Caco-2 (cell line): ENCODE measurements around the gene SH3D19. TPM values are rescaled to one million over a fixed set of nuclear protein-coding genes. Genes with fewer than 3 reads are reported as not detected.
"Not testable (repeated sequence)": the region's sequence is repeated elsewhere in the genome, so short reads cannot be mapped to it uniquely, and the experiment has no call there.

ENCODE experiments used
- BruUV-seq: library from RNA; stranded (reverse); fragments of 400-500 nt; replicated peaks from 2 replicates; lab custom pipeline; 2021; lab: Mats Ljungman, UMichigan
- CTCF ChIA-PET: fragments of 300-600 bp; sonication (Branson Sonifier 250); formaldehyde crosslinking; loops from one replicate; lab custom pipeline; 2022; ENCODE audit warnings: antibody characterized with exemption; lab: Charles Lee
- POLR2A ChIA-PET: fragments of 300-600 bp; sonication (Branson Sonifier 250); formaldehyde crosslinking; loops from one replicate; lab custom pipeline; 2022; ENCODE audit warnings: antibody characterized with exemption; lab: Charles Lee
- DNase-seq, 2 experiments: peaks; one replicate each; pipeline versions ENCODE4 v3.0.0 to v3.0.0-alpha.2; 2020 to 2022
- H3K27me3 ChIP-seq: replicated peaks from 2 replicates; pipeline ENCODE4 v1.6.0; 2011; ENCODE audit warnings: low read length; ENCODE audit not compliant: control insufficient read depth, insufficient read depth
- H3K36me3 ChIP-seq: 2 replicates; pipeline ENCODE4 v1.5.1; 2011; ENCODE audit warnings: low read length; ENCODE audit not compliant: control insufficient read depth, insufficient read depth
- H3K4me1 ChIP-seq: fragments of 250-450 bp; sonication (Bioruptor Pico); 2 replicates; pipeline ENCODE4 v1.5.1; 2020; ENCODE audit warnings: mild to moderate bottlenecking
- H3K4me3 ChIP-seq: 2 replicates; pipeline ENCODE4 v1.5.1; 2011; ENCODE audit warnings: low read depth, mild to moderate bottlenecking, control low read depth, low read length
- H3K9me3 ChIP-seq: fragments of 250-450 bp; sonication (Bioruptor Pico); 2 replicates; pipeline ENCODE4 v1.5.1; 2020; ENCODE audit warnings: mild to moderate bottlenecking, moderate library complexity
- H3K27ac Mint-ChIP-seq: one replicate; pipeline ENCODE4 v1.8.0; 2022; ENCODE audit warnings: mixed read lengths; ENCODE audit not compliant: unreplicated experiment
- H3K27me3 Mint-ChIP-seq: one replicate; pipeline ENCODE4 v1.8.0; 2022; ENCODE audit warnings: mixed read lengths; ENCODE audit not compliant: insufficient read depth, unreplicated experiment
- H3K36me3 Mint-ChIP-seq: one replicate; pipeline ENCODE4 v1.8.0; 2022; ENCODE audit warnings: mild to moderate bottlenecking, mixed read lengths; ENCODE audit not compliant: insufficient read depth, unreplicated experiment
- H3K4me1 Mint-ChIP-seq: one replicate; pipeline ENCODE4 v1.8.0; 2022; ENCODE audit warnings: low read depth, mixed read lengths; ENCODE audit not compliant: unreplicated experiment
- H3K4me3 Mint-ChIP-seq: one replicate; pipeline ENCODE4 v1.8.0; 2022; ENCODE audit warnings: mild to moderate bottlenecking, moderate library complexity, mixed read lengths; ENCODE audit not compliant: unreplicated experiment
- H3K9me3 Mint-ChIP-seq: one replicate; pipeline ENCODE4 v1.8.0; 2022; ENCODE audit warnings: mixed read lengths; ENCODE audit not compliant: unreplicated experiment
- CTCF ChIP-seq, 2 experiments: fragments of 200-600 bp in 1 of 2; IDR thresholded peaks; 1 replicate in 1 of 2; 2 replicates in 1 of 2; pipeline versions ENCODE4 v1.5.1 to v1.8.0; 2011 to 2022; ENCODE audit warnings: antibody characterized with exemption in 1 of 2, control low read depth in 1 of 2, inconsistent platforms in 1 of 2, low read depth in 1 of 2, low read length in 1 of 2, mild to moderate bottlenecking in 1 of 2, moderate library complexity in 1 of 2; ENCODE audit not compliant: insufficient read depth in 1 of 2, severe bottlenecking in 1 of 2, unreplicated experiment in 1 of 2
- intact Hi-C: fragments of 100-400 bp; cut with micrococcal nuclease; formaldehyde crosslinking; loops from one replicate; pipeline ENCODE4 v1.10.0; 2022; ENCODE audit not compliant: unreplicated experiment
- total RNA-seq: library from RNA; stranded (reverse); gene quantifications from 2 replicates; pipeline ENCODE4 v1.2.3, GENCODE V29; 2022

The SH3D19 gene
- total RNA-seq, 1 experiment from 2014 or later: 57.8 TPM

GRCh38 chr4:151091047-151091446 is 234.4 kb downstream of the SH3D19 start:
- DNase-seq: no peak
- Histone ChIP-seq H3K4me3 (no peak overlapping the region), H3K9me3 (no peaks in the 10 kb centered on the region), H3K36me3 (no peaks in the 10 kb centered on the region; the same call in 1 of the 2 replicates), H3K4me1 (peaks cover 25% of the 10 kb centered on the region), H3K27me3 (no peaks in the 10 kb centered on the region)
- H3K4me1 Mint-ChIP-seq: peaks cover 8% of the 10 kb centered on the region
- TF ChIP-seq CTCF (IDR thresholded peaks at IDR 0.05; ENCODE audit: insufficient read depth in 1 of 2, low read depth in 1 of 2, low read length in 1 of 2, severe bottlenecking in 1 of 2, unreplicated experiment in 1 of 2): no peak
- ChIA-PET POLR2A (interaction anchor here (0.7 kb wide), 1 partner anchor 76 kb away, joined by 5 read pairs; the partner anchor contains the start of gene LRBA), CTCF (no interaction called here)
- H3K27me3 Mint-ChIP-seq: no peaks in the 10 kb centered on the region
- H3K4me3 Mint-ChIP-seq: no peak overlapping the region
- intact Hi-C loops: no loop called here
- no peaks in the 10 kb centered on the region for H3K9me3 Mint-ChIP-seq
- no peak overlapping the region for H3K27ac Mint-ChIP-seq
- H3K36me3 Mint-ChIP-seq: no peaks in the 10 kb centered on the region
- BruUV-seq: no TSS peak

GRCh38 chr4:151087467-151087866 is 237.9 kb downstream of the SH3D19 start:
- Histone ChIP-seq H3K4me3 (no peak overlapping the region), H3K4me1 (peaks cover 17% of the 10 kb centered on the region), H3K9me3 (no peaks in the 10 kb centered on the region), H3K27me3 (no peaks in the 10 kb centered on the region), H3K36me3 (no peaks in the 10 kb centered on the region)
- H3K36me3 Mint-ChIP-seq: no peaks in the 10 kb centered on the region
- no TSS peak for BruUV-seq
- no peaks in the 10 kb centered on the region for H3K27me3 Mint-ChIP-seq
- no peak for DNase-seq
- TF ChIP-seq CTCF (IDR thresholded peaks at IDR 0.05; ENCODE audit: insufficient read depth in 1 of 2, low read depth in 1 of 2, low read length in 1 of 2, severe bottlenecking in 1 of 2, unreplicated experiment in 1 of 2): no peak
- ChIA-PET CTCF (no interaction called here), POLR2A (no interaction called here)
- H3K9me3 Mint-ChIP-seq: no peaks in the 10 kb centered on the region
- H3K4me1 Mint-ChIP-seq: peaks cover 4% of the 10 kb centered on the region
- H3K27ac Mint-ChIP-seq: no peak overlapping the region
- no peak overlapping the region for H3K4me3 Mint-ChIP-seq
- intact Hi-C loops: no loop called here

- H3K4me1 Mint-ChIP-seq, DNase-seq, H3K27me3 Mint-ChIP-seq, H3K27ac Mint-ChIP-seq, CTCF ChIA-PET, H3K27me3 ChIP-seq, H3K36me3 Mint-ChIP-seq, H3K9me3 Mint-ChIP-seq, H3K4me1 ChIP-seq, H3K4me3 Mint-ChIP-seq, H3K36me3 ChIP-seq, BruUV-seq, H3K9me3 ChIP-seq, H3K4me3 ChIP-seq, intact Hi-C loops, POLR2A ChIA-PET: not testable (repeated sequence)
Measured at GRCh38 chr4:151077978-151078377, 247.4 kb downstream of the SH3D19 start.
